ENCODE results near the gene DVL3.

DNA sequence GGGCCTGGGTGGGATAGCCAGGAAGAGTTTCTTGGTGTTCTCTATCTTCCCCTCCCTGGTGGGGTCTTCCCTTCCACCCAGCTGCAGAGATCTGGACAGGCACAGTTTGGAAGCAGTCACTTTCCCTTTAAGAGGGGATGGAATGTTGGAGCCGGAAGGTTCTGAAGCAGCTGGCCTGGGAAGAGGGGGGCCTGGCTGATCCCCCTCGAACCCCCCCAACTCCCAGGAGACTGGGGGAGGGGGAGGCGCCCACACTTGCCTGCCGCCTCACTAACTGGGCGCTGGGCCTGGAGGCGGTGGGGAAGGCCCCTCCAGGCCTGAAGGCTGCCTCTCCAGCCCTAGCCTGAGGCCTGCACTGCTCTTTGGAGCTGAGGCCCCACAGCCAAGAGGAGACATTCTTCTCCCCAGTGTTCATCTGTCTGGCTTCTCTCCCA, 1.4 kb downstream of the DVL3 start:
- TF ChIP-seq, protein P1, sequence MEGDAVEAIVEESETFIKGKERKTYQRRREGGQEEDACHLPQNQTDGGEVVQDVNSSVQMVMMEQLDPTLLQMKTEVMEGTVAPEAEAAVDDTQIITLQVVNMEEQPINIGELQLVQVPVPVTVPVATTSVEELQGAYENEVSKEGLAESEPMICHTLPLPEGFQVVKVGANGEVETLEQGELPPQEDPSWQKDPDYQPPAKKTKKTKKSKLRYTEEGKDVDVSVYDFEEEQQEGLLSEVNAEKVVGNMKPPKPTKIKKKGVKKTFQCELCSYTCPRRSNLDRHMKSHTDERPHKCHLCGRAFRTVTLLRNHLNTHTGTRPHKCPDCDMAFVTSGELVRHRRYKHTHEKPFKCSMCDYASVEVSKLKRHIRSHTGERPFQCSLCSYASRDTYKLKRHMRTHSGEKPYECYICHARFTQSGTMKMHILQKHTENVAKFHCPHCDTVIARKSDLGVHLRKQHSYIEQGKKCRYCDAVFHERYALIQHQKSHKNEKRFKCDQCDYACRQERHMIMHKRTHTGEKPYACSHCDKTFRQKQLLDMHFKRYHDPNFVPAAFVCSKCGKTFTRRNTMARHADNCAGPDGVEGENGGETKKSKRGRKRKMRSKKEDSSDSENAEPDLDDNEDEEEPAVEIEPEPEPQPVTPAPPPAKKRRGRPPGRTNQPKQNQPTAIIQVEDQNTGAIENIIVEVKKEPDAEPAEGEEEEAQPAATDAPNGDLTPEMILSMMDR (IDR thresholded peaks at IDR 0.05; ENCODE audit: low read depth, low read length, poor library complexity, severe bottlenecking) = no peak
- no peak for TF ChIP-seq EZH2phosphoT487 (IDR thresholded peaks at IDR 0.05; ENCODE audit: borderline replicate concordance, low read length)
